ENCODE measurements around the gene SPECC1L. TPM values are rescaled to one million over a fixed set of nuclear protein-coding genes. Genes with fewer than 3 reads are reported as not detected.

Gene SPECC1L
- total RNA-seq, 4 donors from 2014 or later, result 42.2 to 45.1 (median 43.6) TPM

- Histone ChIP-seq H3K36me3 (no peaks in the 10 kb centered on the region), H3K4me3 (peak overlapping the region in 1 of 4 donors; percentile 18), H3K27me3 (peaks cover 0 to 17% of the 10 kb centered on the region in 2 donors), H3K4me1 (peaks cover 0 to 35% (median 20%) of the 10 kb centered on the region in 4 donors), H3K27ac (peak overlapping the region in 1 of 4 donors; percentile 84), H3K9me3 (no peaks in the 10 kb centered on the region)
- WGBS, 2 donors, result 85 to 91% methylated on average over 16 to 18 of the region's 19 CpGs
- DNase-seq (ENCODE audit: low spot score in 2 of 2), result no peak
- TF ChIP-seq EP300 (IDR thresholded peaks at IDR 0.05), result no peak
- no peak for TF ChIP-seq CTCF (IDR thresholded peaks at IDR 0.05)
- no peak for TF ChIP-seq POLR2A (IDR thresholded peaks at IDR 0.05)
These were observed 156.3 kb downstream of the SPECC1L start for GRCh38 chr22:24426851-24427499.

GRCh38 chr22:24427500-24428164 lies 157.0 kb downstream of the SPECC1L start, which contains the start of gene ADORA2A:
Gene ADORA2A (plus strand): TSS chr22:24427599. CDS start chr22:24433405, 5,806 bp downstream.
- TF ChIP-seq CTCF (IDR thresholded peaks at IDR 0.05) (no peak), EP300 (IDR thresholded peaks at IDR 0.05) (no peak), POLR2A (IDR thresholded peaks at IDR 0.05) (no peak)
- WGBS, 2 donors, result 61 to 76% methylated on average over 15 to 21 of the region's 22 CpGs
- peak within 1 kb of the TSS in 1 of 4 donors; percentile 23 for H3K4me3 ChIP-seq

GRCh38 chr22:24428751-24429410 lies 158.2 kb downstream of the SPECC1L start:
- peaks cover 0 to 15% of the 10 kb centered on the region in 2 donors for H3K27me3 ChIP-seq
- DNase-seq (ENCODE audit: low spot score in 2 of 2), result no peak
- whole genome bisulfite sequencing, 2 donors, result 70 to 72% methylated on average over 11 of the region's 11 CpGs
- no peak overlapping the region for H3K4me3 ChIP-seq
- no peaks in the 10 kb centered on the region for H3K36me3 ChIP-seq
- H3K4me1 ChIP-seq, result peaks cover 0 to 52% (median 35%) of the 10 kb centered on the region in 4 donors
- no peak for TF ChIP-seq CTCF (IDR thresholded peaks at IDR 0.05)
- no peak for TF ChIP-seq EP300 (IDR thresholded peaks at IDR 0.05)
- TF ChIP-seq POLR2A (IDR thresholded peaks at IDR 0.05), result no peak
- H3K27ac ChIP-seq, result peak overlapping the region in 1 of 4 donors; percentile 61
- H3K9me3 ChIP-seq, result no peaks in the 10 kb centered on the region

More at GRCh38 chr22:24427500-24428164, 157.0 kb downstream of the SPECC1L start, which contains the start of gene ADORA2A:
- Histone ChIP-seq H3K27ac (peak within 1 kb of the TSS in 1 of 4 donors; percentile 84), H3K27me3 (peaks cover 0 to 17% of the 10 kb centered on the region in 2 donors), H3K4me1 (peaks cover 0 to 39% (median 26%) of the 10 kb centered on the region in 4 donors), H3K9me3 (no peaks in the 10 kb centered on the region), H3K36me3 (no peaks in the 10 kb centered on the region)
- DNase-seq (ENCODE audit: low spot score in 2 of 2), result no peak

GRCh38 chr22:24429411-24430365 lies 159.1 kb downstream of the SPECC1L start:
- Histone ChIP-seq H3K9me3 (no peaks in the 10 kb centered on the region), H3K36me3 (no peaks in the 10 kb centered on the region), H3K4me3 (no peak overlapping the region), H3K27me3 (peaks cover 0 to 9% of the 10 kb centered on the region in 2 donors), H3K4me1 (peaks cover 0 to 53% (median 32%) of the 10 kb centered on the region in 4 donors), H3K27ac (peak overlapping the region in 2 of 4 donors; percentile 13 to 61)
- DNase-seq (ENCODE audit: low spot score in 2 of 2), result no peak
- TF ChIP-seq EP300 (IDR thresholded peaks at IDR 0.05) (no peak), CTCF (IDR thresholded peaks at IDR 0.05) (no peak), POLR2A (IDR thresholded peaks at IDR 0.05) (no peak)
- WGBS, 2 donors, result 68 to 70% methylated on average over 19 to 22 of the region's 22 CpGs

Measured in tibial nerve (tissue), 4 donors.